MG63 (cell line): Measurements from ENCODE around the gene IL26. TPM values are rescaled to one million over a fixed set of nuclear protein-coding genes. Genes with fewer than 3 reads are reported as not detected.

Source experiments
- DNase-seq: peaks from one replicate; pipeline ENCODE4 v3.0.0-alpha.2; 2020
- H3K27me3 ChIP-seq: fragments of 250-450 bp; sonication (Bioruptor Pico); 2 replicates; pipeline ENCODE4 v1.5.1; 2020; ENCODE audit warnings: mild to moderate bottlenecking, moderate library complexity
- H3K36me3 ChIP-seq: fragments of 250-450 bp; sonication (Bioruptor Pico); 2 replicates; pipeline ENCODE4 v1.5.1; 2020; ENCODE audit warnings: mild to moderate bottlenecking, moderate library complexity
- H3K4me3 ChIP-seq: fragments of 250-450 bp; sonication (Bioruptor Pico); 2 replicates; pipeline ENCODE4 v1.5.1; 2020; ENCODE audit warnings: mild to moderate bottlenecking, moderate library complexity
- H3K9me3 ChIP-seq: fragments of 250-450 bp; sonication (Bioruptor Pico); 2 replicates; pipeline ENCODE4 v1.5.1; 2020; ENCODE audit warnings: mild to moderate bottlenecking, moderate library complexity
- total RNA-seq: library from RNA; depleted of rRNA; stranded (reverse); fragments of >200 nt; shearing (Covaris generic); gene quantifications from 2 replicates; pipeline ENCODE4 v1.2.3, GENCODE V29; 2014; ENCODE audit warnings: low replicate concordance; rRNA removed

Gene IL26
- total RNA-seq, result 0.64 and 1.6 TPM in 2 replicates

GRCh38 chr12:68225576-68226476 is at the start of gene IL26:
Gene IL26, minus strand, starts transcription at chr12:68225810. Its CDS starts 54 bp downstream, at chr12:68225756.
- H3K27me3 ChIP-seq, result no peaks in the 10 kb centered on the region
- no peaks in the 10 kb centered on the region for H3K36me3 ChIP-seq
- H3K9me3 ChIP-seq, result no peaks in the 10 kb centered on the region
- H3K4me3 ChIP-seq, result no peak within 1 kb of the TSS
- no peak for DNase-seq

GRCh38 chr12:68272732-68273131 is 47.1 kb upstream of the IL26 start:
- Histone ChIP-seq H3K36me3 (no peaks in the 10 kb centered on the region), H3K27me3 (no peaks in the 10 kb centered on the region), H3K9me3 (no peaks in the 10 kb centered on the region), H3K4me3 (no peak overlapping the region)
- DNase-seq, result no peak

- no peaks in the 10 kb centered on the region for H3K27me3 ChIP-seq
- H3K36me3 ChIP-seq, result no peaks in the 10 kb centered on the region
- DNase-seq, result no peak
- H3K4me3 ChIP-seq, result no peak overlapping the region
- no peaks in the 10 kb centered on the region for H3K9me3 ChIP-seq
These were observed 45.7 kb upstream of the IL26 start for GRCh38 chr12:68271346-68271745.

GRCh38 chr12:68270358-68270757 is 44.7 kb upstream of the IL26 start:
- Histone ChIP-seq H3K27me3 (no peaks in the 10 kb centered on the region), H3K9me3 (no peaks in the 10 kb centered on the region), H3K36me3 (no peaks in the 10 kb centered on the region), H3K4me3 (no peak overlapping the region)
- DNase-seq, result no peak

GRCh38 chr12:68269779-68270178 is 44.2 kb upstream of the IL26 start:
- H3K4me3 ChIP-seq, result no peak overlapping the region
- H3K9me3 ChIP-seq, result no peaks in the 10 kb centered on the region
- H3K27me3 ChIP-seq, result no peaks in the 10 kb centered on the region
- DNase-seq, result no peak
- H3K36me3 ChIP-seq, result no peaks in the 10 kb centered on the region

- Histone ChIP-seq H3K36me3 (no peaks in the 10 kb centered on the region), H3K27me3 (no peaks in the 10 kb centered on the region), H3K4me3 (no peak overlapping the region), H3K9me3 (no peaks in the 10 kb centered on the region)
- DNase-seq, result no peak
These were observed 43.4 kb upstream of the IL26 start for GRCh38 chr12:68268967-68269366.

- DNase-seq, result no peak
- Histone ChIP-seq H3K36me3 (no peaks in the 10 kb centered on the region), H3K27me3 (no peaks in the 10 kb centered on the region), H3K9me3 (no peaks in the 10 kb centered on the region), H3K4me3 (no peak overlapping the region)
These were observed 42.3 kb upstream of the IL26 start for GRCh38 chr12:68267892-68268396.

- DNase-seq, result no peak
- H3K27me3 ChIP-seq, result no peaks in the 10 kb centered on the region
- no peaks in the 10 kb centered on the region for H3K9me3 ChIP-seq
- H3K4me3 ChIP-seq, result no peak overlapping the region
- H3K36me3 ChIP-seq, result no peaks in the 10 kb centered on the region
These were observed 39.2 kb upstream of the IL26 start for GRCh38 chr12:68264857-68265256.

GRCh38 chr12:68264158-68264855 is 38.7 kb upstream of the IL26 start:
- no peaks in the 10 kb centered on the region for H3K9me3 ChIP-seq
- no peaks in the 10 kb centered on the region for H3K36me3 ChIP-seq
- DNase-seq, result no peak
- no peak overlapping the region for H3K4me3 ChIP-seq
- no peaks in the 10 kb centered on the region for H3K27me3 ChIP-seq

GRCh38 chr12:68263366-68263765 is 37.8 kb upstream of the IL26 start:
- Histone ChIP-seq H3K4me3 (no peak overlapping the region), H3K36me3 (no peaks in the 10 kb centered on the region), H3K27me3 (no peaks in the 10 kb centered on the region), H3K9me3 (no peaks in the 10 kb centered on the region)
- no peak for DNase-seq

- Histone ChIP-seq H3K27me3 (no peaks in the 10 kb centered on the region), H3K9me3 (no peaks in the 10 kb centered on the region), H3K36me3 (no peaks in the 10 kb centered on the region), H3K4me3 (no peak overlapping the region)
- no peak for DNase-seq
These were observed 36.3 kb upstream of the IL26 start for GRCh38 chr12:68261896-68262295.

GRCh38 chr12:68260153-68260552 is 34.5 kb upstream of the IL26 start:
- H3K27me3 ChIP-seq, result no peaks in the 10 kb centered on the region
- H3K4me3 ChIP-seq, result no peak overlapping the region
- DNase-seq, result no peak
- no peaks in the 10 kb centered on the region for H3K9me3 ChIP-seq
- H3K36me3 ChIP-seq, result no peaks in the 10 kb centered on the region

- H3K27me3 ChIP-seq, result no peaks in the 10 kb centered on the region
- no peak for DNase-seq
- H3K4me3 ChIP-seq, result no peak overlapping the region
- H3K9me3 ChIP-seq, result no peaks in the 10 kb centered on the region
- H3K36me3 ChIP-seq, result no peaks in the 10 kb centered on the region
These were observed 33.8 kb upstream of the IL26 start for GRCh38 chr12:68259318-68259940.

- no peaks in the 10 kb centered on the region for H3K9me3 ChIP-seq
- H3K4me3 ChIP-seq, result no peak within 1 kb of the TSS
- DNase-seq, result no peak
- H3K27me3 ChIP-seq, result no peaks in the 10 kb centered on the region
- H3K36me3 ChIP-seq, result no peaks in the 10 kb centered on the region
These were observed 27.9 kb upstream of the IL26 start, which contains the start of gene IL22 for GRCh38 chr12:68253504-68253903. Gene IL22, minus strand, starts transcription at chr12:68253604. Its CDS starts 156 bp downstream, at chr12:68253448.

GRCh38 chr12:68252077-68252476 is 26.5 kb upstream of the IL26 start:
- Histone ChIP-seq H3K4me3 (no peak overlapping the region), H3K36me3 (no peaks in the 10 kb centered on the region), H3K27me3 (no peaks in the 10 kb centered on the region), H3K9me3 (no peaks in the 10 kb centered on the region; the same call in 1 of the 2 replicates)
- DNase-seq, result no peak

GRCh38 chr12:68250454-68250853 is 24.8 kb upstream of the IL26 start:
- Histone ChIP-seq H3K4me3 (no peak overlapping the region), H3K9me3 (no peaks in the 10 kb centered on the region; the same call in 1 of the 2 replicates), H3K36me3 (no peaks in the 10 kb centered on the region), H3K27me3 (no peaks in the 10 kb centered on the region)
- DNase-seq, result no peak

GRCh38 chr12:68247785-68248184 is 22.2 kb upstream of the IL26 start:
- no peaks in the 10 kb centered on the region; the same call in 1 of the 2 replicates for H3K9me3 ChIP-seq
- no peak for DNase-seq
- H3K4me3 ChIP-seq, result no peak overlapping the region
- no peaks in the 10 kb centered on the region for H3K36me3 ChIP-seq
- H3K27me3 ChIP-seq, result no peaks in the 10 kb centered on the region
